SU-DHL-6 (cell line): ENCODE data around the gene RECK.

ENCODE experiments used
- H2AFZ ChIP-seq: fragments of 200-600 bp; sonication (generic); 2 replicates; pipeline ENCODE4 v1.6.1; 2014; ENCODE audit warnings: low read depth, mild to moderate bottlenecking, moderate library complexity, mixed read lengths, antibody characterized with exemption, low read length; ENCODE audit not compliant: severe bottlenecking
- H3F3A ChIP-seq: fragments of 200-600 bp; shearing (Covaris generic); 2 replicates; pipeline ENCODE4 v1.6.0; 2016; ENCODE audit warnings: antibody characterized with exemption, mild to moderate bottlenecking; ENCODE audit not compliant: insufficient read depth
- H3K27ac ChIP-seq: fragments of 200-600 bp; sonication (generic); 2 replicates; pipeline ENCODE4 v1.5.1; 2016; ENCODE audit warnings: low read depth, mild to moderate bottlenecking, low read length, moderate library complexity, mixed read lengths
- H3K27me3 ChIP-seq: fragments of 200-600 bp; sonication (generic), shearing (Covaris generic); 2 replicates; pipeline ENCODE4 v1.6.0; 2014; ENCODE audit warnings: mild to moderate bottlenecking, low read length
- H3K36me3 ChIP-seq: fragments of 200-600 bp; sonication (generic); 2 replicates; pipeline ENCODE4 v1.6.1; 2014; ENCODE audit warnings: mild to moderate bottlenecking, low read length, mixed read lengths
- H3K4me2 ChIP-seq: fragments of 300-600, 200-600 bp; shearing (Covaris generic), sonication (generic); 2 replicates; pipeline ENCODE4 v1.6.0; 2014; ENCODE audit warnings: low read length, low read depth, mild to moderate bottlenecking; ENCODE audit not compliant: poor library complexity, severe bottlenecking
- H3K4me3 ChIP-seq: fragments of 200-600 bp; sonication (generic); 2 replicates; pipeline ENCODE4 v1.5.1; 2014; ENCODE audit warnings: antibody characterized with exemption, low read length, mild to moderate bottlenecking, mixed read lengths; ENCODE audit not compliant: insufficient read depth, poor library complexity, severe bottlenecking
- H3K79me2 ChIP-seq: fragments of 200-600 bp; sonication (generic); 2 replicates; pipeline ENCODE4 v1.6.1; 2014; ENCODE audit warnings: mild to moderate bottlenecking, low read length, moderate library complexity; ENCODE audit not compliant: insufficient read depth
- H3K9ac ChIP-seq: fragments of 200-600 bp; sonication (generic); 2 replicates; pipeline ENCODE4 v1.7.0; 2014; ENCODE audit warnings: mild to moderate bottlenecking, low read length
- H3K9me2 ChIP-seq: fragments of 200-600 bp; sonication (generic); replicated peaks from 2 replicates; pipeline ENCODE4 v1.6.1; 2014; ENCODE audit warnings: low read length; ENCODE audit not compliant: insufficient read depth
- H3K9me3 ChIP-seq: fragments of 200-600 bp; sonication (generic); 2 replicates; pipeline ENCODE4 v1.6.1; 2014; ENCODE audit warnings: low read length, mixed read lengths; ENCODE audit not compliant: insufficient read depth
- H4K20me1 ChIP-seq: fragments of 200-600 bp; sonication (generic); 2 replicates; pipeline ENCODE4 v1.6.1; 2014; ENCODE audit warnings: low read depth, mild to moderate bottlenecking, antibody characterized with exemption, low read length, moderate library complexity, mixed read lengths
- CTCF ChIP-seq: fragments of 200-600 bp; sonication (generic); IDR thresholded peaks from one replicate; pipeline ENCODE4 v1.5.1; 2017; ENCODE audit warnings: antibody characterized with exemption, mild to moderate bottlenecking, low read length, moderate library complexity; ENCODE audit not compliant: insufficient read depth, poor library complexity, severe bottlenecking
- EZH2phosphoT487 ChIP-seq: fragments of 200-600 bp; sonication (generic), shearing (Covaris generic); conservative IDR thresholded peaks from 2 replicates; pipeline ENCODE4 v1.6.1; 2018; ENCODE audit warnings: mild to moderate bottlenecking, antibody characterized with exemption, low read length, moderate library complexity, mixed read lengths

Gene RECK

DNA sequence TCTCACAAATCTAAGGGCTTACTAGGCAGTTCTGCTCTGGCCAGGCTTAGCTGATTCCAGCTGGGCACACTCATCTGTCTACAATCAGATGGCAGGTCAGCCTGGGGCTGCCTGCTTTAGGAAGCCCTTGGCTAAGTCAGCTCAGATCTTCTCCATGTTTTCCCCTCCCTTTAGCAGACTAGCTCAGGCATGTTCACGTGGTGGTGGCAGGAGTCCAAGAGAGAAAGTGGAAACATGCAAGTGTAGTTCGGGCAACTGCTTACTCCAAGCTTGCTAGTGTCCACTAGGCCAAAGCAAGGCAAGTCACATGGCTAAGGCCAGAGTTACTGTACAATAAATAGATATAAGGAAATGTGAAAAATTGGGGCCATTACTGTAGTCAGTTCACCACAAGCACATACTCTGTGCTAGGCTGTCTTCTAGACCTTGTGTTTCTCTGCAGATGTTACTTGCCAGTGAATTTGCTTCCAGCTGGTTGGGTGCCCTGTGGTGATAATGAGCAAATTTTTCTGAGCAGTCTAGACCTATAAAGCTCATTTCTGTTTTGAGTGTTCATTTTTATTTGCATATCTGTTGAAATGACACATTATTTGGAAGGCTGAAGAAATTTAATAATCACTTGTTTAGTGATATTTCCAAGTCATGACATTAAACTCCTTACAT lies 38.3 kb downstream of the RECK start:
- Histone ChIP-seq H3F3A (no peaks in the 10 kb centered on the region), H3K36me3 (no peaks in the 10 kb centered on the region), H3K4me2 (no peak overlapping the region)

GRCh38 chr9:36078051-36078450 lies 41.3 kb downstream of the RECK start:
- H3F3A ChIP-seq, result no peaks in the 10 kb centered on the region
- H3K9me3 ChIP-seq, result no peaks in the 10 kb centered on the region
- H3K27me3 ChIP-seq, result no peaks in the 10 kb centered on the region
- H3K79me2 ChIP-seq, result no peaks in the 10 kb centered on the region
- H3K36me3 ChIP-seq, result no peaks in the 10 kb centered on the region
- H3K9me2 ChIP-seq, result no peaks in the 10 kb centered on the region
- TF ChIP-seq EZH2phosphoT487 (no peak), CTCF (no peak)
- H3K9ac ChIP-seq, result no peak overlapping the region
- no peak overlapping the region for H2AFZ ChIP-seq
- H3K4me3 ChIP-seq, result no peak overlapping the region
- H4K20me1 ChIP-seq, result no peaks in the 10 kb centered on the region
- H3K27ac ChIP-seq, result no peak overlapping the region
- no peak overlapping the region for H3K4me2 ChIP-seq

More for the DNA sequence above, 38.3 kb downstream of the RECK start:
- no peak overlapping the region for H3K9ac ChIP-seq
- no peak overlapping the region for H3K4me3 ChIP-seq
- no peaks in the 10 kb centered on the region for H3K79me2 ChIP-seq
- no peaks in the 10 kb centered on the region for H3K27me3 ChIP-seq
- H3K9me3 ChIP-seq, result no peaks in the 10 kb centered on the region
- no peak overlapping the region for H2AFZ ChIP-seq
- TF ChIP-seq EZH2phosphoT487, result no peak
- TF ChIP-seq CTCF, result no peak
- no peaks in the 10 kb centered on the region for H3K9me2 ChIP-seq
- H3K27ac ChIP-seq, result no peak overlapping the region
- no peaks in the 10 kb centered on the region for H4K20me1 ChIP-seq

DNA sequence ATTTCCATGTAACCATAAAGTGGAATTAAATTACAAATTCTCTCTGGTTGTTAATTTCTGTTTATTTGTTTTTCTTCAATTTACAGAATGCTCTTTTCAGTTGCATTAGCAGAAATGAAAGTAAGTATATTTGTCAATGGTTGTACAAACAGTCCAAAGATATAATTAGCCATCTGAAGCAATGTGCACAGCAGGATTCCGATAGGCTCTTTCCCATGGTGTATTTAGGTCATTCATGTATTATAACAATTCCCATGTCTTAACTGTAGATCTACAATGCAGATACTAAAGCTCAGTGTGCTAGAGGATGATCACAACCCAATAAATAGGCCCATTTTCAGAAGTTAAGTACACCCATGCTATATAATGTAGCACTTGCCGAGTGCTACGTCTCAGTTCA lies 43.8 kb downstream of the RECK start:
- H3K9me2 ChIP-seq, result no peaks in the 10 kb centered on the region
- H4K20me1 ChIP-seq, result no peaks in the 10 kb centered on the region
- H3K79me2 ChIP-seq, result no peaks in the 10 kb centered on the region
- no peaks in the 10 kb centered on the region for H3K36me3 ChIP-seq
- no peak overlapping the region for H3K9ac ChIP-seq
- no peak overlapping the region for H3K4me2 ChIP-seq
- TF ChIP-seq CTCF (no peak), EZH2phosphoT487 (no peak)
- H3K9me3 ChIP-seq, result no peaks in the 10 kb centered on the region
- no peak overlapping the region for H2AFZ ChIP-seq
- no peaks in the 10 kb centered on the region for H3F3A ChIP-seq
- no peaks in the 10 kb centered on the region for H3K27me3 ChIP-seq
- H3K27ac ChIP-seq, result no peak overlapping the region
- H3K4me3 ChIP-seq, result no peak overlapping the region
